Measurements from ENCODE around the gene C15orf62.

DNA sequence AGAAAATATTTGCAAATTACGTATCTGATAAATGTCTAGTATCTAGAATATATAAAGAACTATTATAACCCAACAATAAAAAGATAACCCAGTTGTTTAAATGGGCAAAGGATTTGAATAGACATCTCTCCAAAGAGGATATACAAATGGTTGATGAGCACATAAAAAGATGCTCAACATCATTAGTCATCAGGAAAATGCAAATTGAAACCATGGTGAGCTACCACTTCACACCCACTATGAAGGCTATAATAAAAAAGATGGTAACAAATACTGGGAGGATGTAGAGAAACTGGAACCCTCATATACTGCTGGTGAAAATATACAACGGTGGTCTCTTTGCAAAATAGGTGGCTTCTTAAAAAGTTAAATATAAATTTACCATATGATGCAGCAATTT is 46.8 kb upstream of the C15orf62 start:
- TF ChIP-seq, protein P1, sequence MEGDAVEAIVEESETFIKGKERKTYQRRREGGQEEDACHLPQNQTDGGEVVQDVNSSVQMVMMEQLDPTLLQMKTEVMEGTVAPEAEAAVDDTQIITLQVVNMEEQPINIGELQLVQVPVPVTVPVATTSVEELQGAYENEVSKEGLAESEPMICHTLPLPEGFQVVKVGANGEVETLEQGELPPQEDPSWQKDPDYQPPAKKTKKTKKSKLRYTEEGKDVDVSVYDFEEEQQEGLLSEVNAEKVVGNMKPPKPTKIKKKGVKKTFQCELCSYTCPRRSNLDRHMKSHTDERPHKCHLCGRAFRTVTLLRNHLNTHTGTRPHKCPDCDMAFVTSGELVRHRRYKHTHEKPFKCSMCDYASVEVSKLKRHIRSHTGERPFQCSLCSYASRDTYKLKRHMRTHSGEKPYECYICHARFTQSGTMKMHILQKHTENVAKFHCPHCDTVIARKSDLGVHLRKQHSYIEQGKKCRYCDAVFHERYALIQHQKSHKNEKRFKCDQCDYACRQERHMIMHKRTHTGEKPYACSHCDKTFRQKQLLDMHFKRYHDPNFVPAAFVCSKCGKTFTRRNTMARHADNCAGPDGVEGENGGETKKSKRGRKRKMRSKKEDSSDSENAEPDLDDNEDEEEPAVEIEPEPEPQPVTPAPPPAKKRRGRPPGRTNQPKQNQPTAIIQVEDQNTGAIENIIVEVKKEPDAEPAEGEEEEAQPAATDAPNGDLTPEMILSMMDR (IDR thresholded peaks at IDR 0.05) = no peak
- TF ChIP-seq EZH2phosphoT487 (IDR thresholded peaks at IDR 0.05; ENCODE audit: borderline replicate concordance, low read depth) (no peak), POLR2AphosphoS5 (IDR thresholded peaks at IDR 0.05; ENCODE audit: low read depth, low read length) (no peak), TAF1 (IDR thresholded peaks at IDR 0.05; ENCODE audit: borderline replicate concordance, low read depth, low read length) (no peak)

All from SK-N-SH (cell line).